Vagina (tissue), 2 donors: Measurements from ENCODE around the gene PRXL2A.

Source experiments
- CTCF ChIP-seq, 3 experiments: fragments of 450-650 bp in 2 of 3; fragments of 200-600 bp in 1 of 3; sonication (generic) in 1 of 3; IDR thresholded peaks; one replicate each; pipeline ENCODE4 v1.5.1; 2017 to 2019; ENCODE audit warnings: antibody characterized with exemption in 3 of 3, mild to moderate bottlenecking in 2 of 3, moderate library complexity in 2 of 3
- POLR2A ChIP-seq, 2 donors: fragments of 450-650 bp; IDR thresholded peaks; one replicate each; pipeline ENCODE4 v1.6.1; 2017; ENCODE audit warnings: antibody characterized with exemption in 2 of 2, mild to moderate bottlenecking in 2 of 2, moderate library complexity in 2 of 2

GRCh38 chr10:80452069-80452468 lies 43.7 kb downstream of the PRXL2A start:
- TF ChIP-seq POLR2A (IDR thresholded peaks at IDR 0.05) = no peak
- no peak for TF ChIP-seq CTCF (IDR thresholded peaks at IDR 0.05)
